ENCODE results near the gene RAB11FIP4.

Gene RAB11FIP4

DNA sequence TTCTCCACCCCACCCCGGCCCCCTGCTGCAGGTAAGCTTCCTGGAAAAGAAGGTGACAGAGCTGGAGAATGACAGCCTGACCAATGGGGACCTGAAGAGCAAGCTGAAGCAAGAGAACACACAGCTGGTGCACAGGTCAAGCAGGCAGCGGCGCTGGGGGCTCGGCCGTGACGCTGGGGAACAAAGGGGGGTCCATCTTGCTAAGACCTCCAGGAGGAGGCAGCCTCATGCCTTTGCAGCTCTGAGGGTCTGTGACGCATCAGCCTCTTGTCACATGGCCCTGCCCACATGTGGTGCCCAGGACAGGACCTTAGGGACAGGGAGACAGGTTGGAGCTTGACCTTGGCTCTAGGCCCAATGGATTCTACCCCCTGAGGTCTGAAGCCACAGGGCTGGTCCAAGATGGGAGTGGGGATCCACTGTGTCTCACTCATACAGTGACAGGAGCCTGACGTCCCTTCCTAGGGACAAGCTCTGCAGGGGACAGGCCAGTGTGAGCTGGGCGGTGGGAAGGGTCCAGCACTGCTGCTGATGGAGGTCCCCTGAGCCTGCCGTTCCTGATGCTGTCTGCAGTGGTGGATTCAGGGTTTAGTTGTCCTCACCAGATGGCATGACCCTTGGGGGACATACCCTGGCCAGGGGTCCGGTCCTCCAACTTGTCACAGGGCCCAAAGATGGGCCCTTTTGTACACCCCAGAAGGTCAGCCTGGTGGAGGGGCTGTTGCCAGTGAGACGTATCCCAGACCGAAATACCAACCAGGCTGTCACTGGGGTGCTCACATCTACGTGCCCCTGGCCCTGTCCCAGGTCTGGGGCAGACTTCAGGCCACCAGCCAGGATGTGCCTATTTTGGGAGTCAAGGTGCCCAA, 132.6 kb downstream of the RAB11FIP4 start:
- Histone ChIP-seq H3K27me3 (ENCODE audit: low read length) (no peaks in the 10 kb centered on the region), H3K9me2 (replicated peaks; ENCODE audit: insufficient read depth, low read length) (no peaks in the 10 kb centered on the region), H3K9ac (ENCODE audit: low read length) (no peak overlapping the region), H4K20me1 (ENCODE audit: low read depth, low read length) (no peaks in the 10 kb centered on the region), H3K4me3 (ENCODE audit: insufficient read depth, low read length, poor library complexity, severe bottlenecking) (no peak overlapping the region), H3K9me3 (ENCODE audit: insufficient read depth, low read length) (peaks cover 7% of the 10 kb centered on the region; the same call in 1 of the 2 replicates), H3K4me2 (ENCODE audit: low read depth, low read length, poor library complexity, severe bottlenecking) (no peak overlapping the region), H3K36me3 (ENCODE audit: low read length) (no peaks in the 10 kb centered on the region), H3F3A (ENCODE audit: insufficient read depth) (no peaks in the 10 kb centered on the region), H3K79me2 (ENCODE audit: insufficient read depth, low read length) (no peaks in the 10 kb centered on the region), H3K27ac (ENCODE audit: low read depth, low read length) (no peak overlapping the region), H2AFZ (ENCODE audit: low read depth, low read length, severe bottlenecking) (no peak overlapping the region)
- TF ChIP-seq, protein P1, sequence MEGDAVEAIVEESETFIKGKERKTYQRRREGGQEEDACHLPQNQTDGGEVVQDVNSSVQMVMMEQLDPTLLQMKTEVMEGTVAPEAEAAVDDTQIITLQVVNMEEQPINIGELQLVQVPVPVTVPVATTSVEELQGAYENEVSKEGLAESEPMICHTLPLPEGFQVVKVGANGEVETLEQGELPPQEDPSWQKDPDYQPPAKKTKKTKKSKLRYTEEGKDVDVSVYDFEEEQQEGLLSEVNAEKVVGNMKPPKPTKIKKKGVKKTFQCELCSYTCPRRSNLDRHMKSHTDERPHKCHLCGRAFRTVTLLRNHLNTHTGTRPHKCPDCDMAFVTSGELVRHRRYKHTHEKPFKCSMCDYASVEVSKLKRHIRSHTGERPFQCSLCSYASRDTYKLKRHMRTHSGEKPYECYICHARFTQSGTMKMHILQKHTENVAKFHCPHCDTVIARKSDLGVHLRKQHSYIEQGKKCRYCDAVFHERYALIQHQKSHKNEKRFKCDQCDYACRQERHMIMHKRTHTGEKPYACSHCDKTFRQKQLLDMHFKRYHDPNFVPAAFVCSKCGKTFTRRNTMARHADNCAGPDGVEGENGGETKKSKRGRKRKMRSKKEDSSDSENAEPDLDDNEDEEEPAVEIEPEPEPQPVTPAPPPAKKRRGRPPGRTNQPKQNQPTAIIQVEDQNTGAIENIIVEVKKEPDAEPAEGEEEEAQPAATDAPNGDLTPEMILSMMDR (IDR thresholded peaks at IDR 0.05; ENCODE audit: insufficient read depth, low read length, poor library complexity, severe bottlenecking) = no peak
- TF ChIP-seq EZH2phosphoT487 (conservative IDR thresholded peaks at IDR 0.05; ENCODE audit: low read length) = no peak

DNA sequence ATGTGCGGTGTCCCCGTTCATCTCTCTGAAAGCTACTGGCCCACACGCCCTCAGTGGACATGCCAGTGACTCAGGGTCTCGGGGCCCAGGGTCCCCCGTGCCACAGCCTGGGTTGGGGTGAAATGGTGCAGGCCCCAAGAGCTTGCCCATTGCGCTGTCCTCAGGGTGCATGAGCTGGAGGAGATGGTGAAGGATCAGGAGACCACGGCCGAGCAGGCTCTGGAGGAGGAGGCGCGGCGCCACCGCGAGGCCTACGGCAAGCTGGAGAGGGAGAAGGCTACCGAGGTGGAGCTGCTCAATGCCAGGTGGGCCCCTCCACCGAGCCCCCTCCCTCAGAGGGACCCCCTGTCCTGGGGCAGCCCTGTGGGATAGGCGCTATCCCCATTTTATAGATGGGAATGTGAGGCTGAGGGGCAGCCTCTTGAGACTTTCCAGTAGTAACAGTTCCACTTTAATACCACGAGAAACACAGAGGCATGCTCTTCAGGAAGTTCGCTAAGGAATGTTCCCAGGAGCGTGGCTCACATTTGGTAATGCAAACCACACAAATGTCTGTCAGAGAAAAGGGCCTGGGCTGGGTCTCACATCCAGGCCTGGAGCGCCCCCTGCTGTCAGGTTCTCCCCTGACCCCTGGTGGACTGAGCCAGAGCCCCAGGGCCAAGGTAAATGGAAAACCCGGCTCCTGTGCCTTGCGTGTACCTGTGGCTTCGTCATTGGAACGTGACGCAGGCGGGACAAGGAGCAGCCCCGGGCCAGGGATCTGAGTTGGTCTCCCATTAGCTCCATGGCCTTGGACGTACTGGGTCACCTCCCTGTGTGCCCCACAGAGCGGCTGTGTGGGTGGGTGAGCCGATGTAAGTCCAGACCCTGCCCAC, 133.7 kb downstream of the RAB11FIP4 start:
- Histone ChIP-seq H3K9me2 (replicated peaks; ENCODE audit: insufficient read depth, low read length) (no peaks in the 10 kb centered on the region), H3K27ac (ENCODE audit: low read depth, low read length) (no peak overlapping the region), H4K20me1 (ENCODE audit: low read depth, low read length) (no peaks in the 10 kb centered on the region), H3F3A (ENCODE audit: insufficient read depth) (no peaks in the 10 kb centered on the region), H3K79me2 (ENCODE audit: insufficient read depth, low read length) (no peaks in the 10 kb centered on the region), H2AFZ (ENCODE audit: low read depth, low read length, severe bottlenecking) (peak overlapping the region; percentile 72), H3K9me3 (ENCODE audit: insufficient read depth, low read length) (peaks cover 7% of the 10 kb centered on the region; the same call in 1 of the 2 replicates), H3K36me3 (ENCODE audit: low read length) (no peaks in the 10 kb centered on the region), H3K4me3 (ENCODE audit: insufficient read depth, low read length, poor library complexity, severe bottlenecking) (no peak overlapping the region), H3K9ac (ENCODE audit: low read length) (peak overlapping the region; percentile 37; the same call in 1 of the 2 replicates), H3K27me3 (ENCODE audit: low read length) (no peaks in the 10 kb centered on the region), H3K4me2 (ENCODE audit: low read depth, low read length, poor library complexity, severe bottlenecking) (peak overlapping the region; percentile 45)
- TF ChIP-seq, protein P1 (IDR thresholded peaks at IDR 0.05; ENCODE audit: insufficient read depth, low read length, poor library complexity, severe bottlenecking) = peak; percentile 89
- TF ChIP-seq EZH2phosphoT487 (conservative IDR thresholded peaks at IDR 0.05; ENCODE audit: low read length) = no peak

DNA sequence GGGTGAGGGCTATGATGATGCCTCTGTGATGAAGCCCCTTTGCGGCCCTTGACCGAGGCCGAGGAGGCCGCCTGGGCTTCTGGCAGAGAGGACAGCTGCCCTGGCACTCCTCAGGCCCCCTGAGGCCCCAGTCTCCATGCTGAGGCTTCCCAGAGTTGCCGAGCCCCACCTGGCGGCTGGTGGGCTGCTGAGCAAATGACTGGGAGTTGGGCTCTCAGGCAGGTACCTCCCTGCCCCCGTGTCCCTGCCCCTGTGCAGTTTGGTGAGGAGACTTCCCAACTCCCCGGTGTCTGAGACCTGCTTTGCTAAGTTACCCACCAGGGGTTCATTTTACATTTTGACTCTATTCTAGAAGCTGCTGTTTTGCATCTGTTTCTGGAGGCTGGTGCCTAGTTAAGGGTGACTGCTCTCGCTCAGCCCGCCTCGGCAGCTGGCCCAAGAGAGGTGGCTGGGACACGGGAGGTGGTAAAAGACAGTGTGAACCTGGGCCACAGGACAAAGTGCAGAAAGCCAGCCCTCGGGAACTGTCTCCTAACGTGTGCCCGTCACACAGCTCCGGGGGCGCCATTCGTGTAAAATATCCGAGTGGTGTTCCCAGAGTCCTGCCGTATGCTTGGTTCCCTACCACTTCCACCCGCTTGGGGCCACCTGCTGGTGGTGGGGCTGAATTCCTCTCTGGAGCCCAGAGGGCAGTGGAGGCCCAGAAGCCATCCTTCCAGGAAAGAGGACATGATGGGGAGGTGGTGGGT, 134.5 kb downstream of the RAB11FIP4 start:
- Histone ChIP-seq H3K27me3 (ENCODE audit: low read length) (no peaks in the 10 kb centered on the region), H3K36me3 (ENCODE audit: low read length) (no peaks in the 10 kb centered on the region), H4K20me1 (ENCODE audit: low read depth, low read length) (no peaks in the 10 kb centered on the region), H3K9me3 (ENCODE audit: insufficient read depth, low read length) (peaks cover 7% of the 10 kb centered on the region; the same call in 1 of the 2 replicates), H3K4me3 (ENCODE audit: insufficient read depth, low read length, poor library complexity, severe bottlenecking) (no peak overlapping the region), H3K4me2 (ENCODE audit: low read depth, low read length, poor library complexity, severe bottlenecking) (peak overlapping the region; percentile 45), H3K9ac (ENCODE audit: low read length) (peak overlapping the region; percentile 37; the same call in 1 of the 2 replicates), H3K27ac (ENCODE audit: low read depth, low read length) (no peak overlapping the region), H3K79me2 (ENCODE audit: insufficient read depth, low read length) (no peaks in the 10 kb centered on the region), H2AFZ (ENCODE audit: low read depth, low read length, severe bottlenecking) (peak overlapping the region; percentile 72), H3K9me2 (replicated peaks; ENCODE audit: insufficient read depth, low read length) (no peaks in the 10 kb centered on the region), H3F3A (ENCODE audit: insufficient read depth) (no peaks in the 10 kb centered on the region)
- no peak for TF ChIP-seq EZH2phosphoT487 (conservative IDR thresholded peaks at IDR 0.05; ENCODE audit: low read length)
- TF ChIP-seq, protein P1 (IDR thresholded peaks at IDR 0.05; ENCODE audit: insufficient read depth, low read length, poor library complexity, severe bottlenecking) = no peak
